ENCODE results near the gene UBAC1. TPM values are rescaled to one million over a fixed set of nuclear protein-coding genes. Genes with fewer than 3 reads are reported as not detected.

The UBAC1 gene
- total RNA-seq, 1 experiment from 2014 or later: 55.6 TPM

DNA sequence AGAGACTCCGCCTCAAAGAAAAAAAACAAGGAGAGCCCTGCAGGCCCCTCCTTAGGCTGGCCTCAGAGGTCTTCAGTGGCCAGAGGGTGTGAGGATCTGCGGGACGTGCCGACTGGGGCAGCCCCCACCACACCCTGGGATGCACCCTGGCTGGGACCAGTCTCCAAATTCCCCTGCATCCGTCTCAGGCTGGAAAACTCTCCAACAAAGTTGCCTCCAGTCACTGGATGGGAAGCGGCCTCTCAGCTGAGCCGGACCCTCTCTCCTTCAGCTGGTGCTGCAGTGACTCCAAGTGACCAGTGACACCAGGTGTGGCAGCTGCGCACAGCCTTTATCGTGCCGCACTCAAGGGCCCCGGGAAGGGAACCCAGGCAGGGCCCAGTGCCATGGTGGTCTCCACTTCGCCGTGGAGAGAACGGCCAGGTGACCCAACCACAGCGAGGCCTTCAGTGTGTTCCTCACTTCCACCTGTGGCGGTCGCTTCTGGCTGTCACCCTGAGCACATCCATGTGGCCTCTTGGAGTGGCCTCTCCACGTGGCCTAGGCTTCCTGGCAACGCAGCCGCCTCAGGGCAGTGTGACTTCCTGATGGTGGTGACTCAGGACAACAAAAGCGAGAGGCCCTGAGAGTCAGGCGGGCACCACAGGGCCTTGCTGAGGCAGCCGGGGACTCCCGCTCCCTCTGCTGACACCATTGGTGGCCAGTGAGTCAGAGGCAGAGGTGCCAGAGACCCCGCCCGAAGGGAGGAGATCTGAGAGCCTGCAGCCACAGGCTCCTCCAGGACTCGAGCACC, 34.6 kb downstream of the UBAC1 start (continued):
- TF ChIP-seq, protein P1, sequence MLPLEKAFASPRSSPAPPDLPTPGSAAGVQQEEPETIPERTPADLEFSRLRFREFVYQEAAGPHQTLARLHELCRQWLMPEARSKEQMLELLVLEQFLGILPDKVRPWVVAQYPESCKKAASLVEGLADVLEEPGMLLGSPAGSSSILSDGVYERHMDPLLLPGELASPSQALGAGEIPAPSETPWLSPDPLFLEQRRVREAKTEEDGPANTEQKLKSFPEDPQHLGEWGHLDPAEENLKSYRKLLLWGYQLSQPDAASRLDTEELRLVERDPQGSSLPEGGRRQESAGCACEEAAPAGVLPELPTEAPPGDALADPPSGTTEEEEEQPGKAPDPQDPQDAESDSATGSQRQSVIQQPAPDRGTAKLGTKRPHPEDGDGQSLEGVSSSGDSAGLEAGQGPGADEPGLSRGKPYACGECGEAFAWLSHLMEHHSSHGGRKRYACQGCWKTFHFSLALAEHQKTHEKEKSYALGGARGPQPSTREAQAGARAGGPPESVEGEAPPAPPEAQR (CRISPR knock-in tag; IDR thresholded peaks at IDR 0.05): no peak
- TF ChIP-seq ZNF671 (CRISPR knock-in tag; IDR thresholded peaks at IDR 0.05) (no peak), TEAD1 (CRISPR knock-in tag; IDR thresholded peaks at IDR 0.05) (no peak), ZNF423 (CRISPR knock-in tag; IDR thresholded peaks at IDR 0.05) (no peak), ZNF232 (CRISPR knock-in tag; IDR thresholded peaks at IDR 0.05) (no peak), JAZF1 (CRISPR knock-in tag; IDR thresholded peaks at IDR 0.05) (no peak), SP1 (CRISPR knock-in tag; conservative IDR thresholded peaks at IDR 0.05) (no peak), JUN (CRISPR knock-in tag; IDR thresholded peaks at IDR 0.05) (no peak)
- TF ChIP-seq, protein P2, sequence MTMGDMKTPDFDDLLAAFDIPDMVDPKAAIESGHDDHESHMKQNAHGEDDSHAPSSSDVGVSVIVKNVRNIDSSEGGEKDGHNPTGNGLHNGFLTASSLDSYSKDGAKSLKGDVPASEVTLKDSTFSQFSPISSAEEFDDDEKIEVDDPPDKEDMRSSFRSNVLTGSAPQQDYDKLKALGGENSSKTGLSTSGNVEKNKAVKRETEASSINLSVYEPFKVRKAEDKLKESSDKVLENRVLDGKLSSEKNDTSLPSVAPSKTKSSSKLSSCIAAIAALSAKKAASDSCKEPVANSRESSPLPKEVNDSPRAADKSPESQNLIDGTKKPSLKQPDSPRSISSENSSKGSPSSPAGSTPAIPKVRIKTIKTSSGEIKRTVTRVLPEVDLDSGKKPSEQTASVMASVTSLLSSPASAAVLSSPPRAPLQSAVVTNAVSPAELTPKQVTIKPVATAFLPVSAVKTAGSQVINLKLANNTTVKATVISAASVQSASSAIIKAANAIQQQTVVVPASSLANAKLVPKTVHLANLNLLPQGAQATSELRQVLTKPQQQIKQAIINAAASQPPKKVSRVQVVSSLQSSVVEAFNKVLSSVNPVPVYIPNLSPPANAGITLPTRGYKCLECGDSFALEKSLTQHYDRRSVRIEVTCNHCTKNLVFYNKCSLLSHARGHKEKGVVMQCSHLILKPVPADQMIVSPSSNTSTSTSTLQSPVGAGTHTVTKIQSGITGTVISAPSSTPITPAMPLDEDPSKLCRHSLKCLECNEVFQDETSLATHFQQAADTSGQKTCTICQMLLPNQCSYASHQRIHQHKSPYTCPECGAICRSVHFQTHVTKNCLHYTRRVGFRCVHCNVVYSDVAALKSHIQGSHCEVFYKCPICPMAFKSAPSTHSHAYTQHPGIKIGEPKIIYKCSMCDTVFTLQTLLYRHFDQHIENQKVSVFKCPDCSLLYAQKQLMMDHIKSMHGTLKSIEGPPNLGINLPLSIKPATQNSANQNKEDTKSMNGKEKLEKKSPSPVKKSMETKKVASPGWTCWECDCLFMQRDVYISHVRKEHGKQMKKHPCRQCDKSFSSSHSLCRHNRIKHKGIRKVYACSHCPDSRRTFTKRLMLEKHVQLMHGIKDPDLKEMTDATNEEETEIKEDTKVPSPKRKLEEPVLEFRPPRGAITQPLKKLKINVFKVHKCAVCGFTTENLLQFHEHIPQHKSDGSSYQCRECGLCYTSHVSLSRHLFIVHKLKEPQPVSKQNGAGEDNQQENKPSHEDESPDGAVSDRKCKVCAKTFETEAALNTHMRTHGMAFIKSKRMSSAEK (CRISPR knock-in tag; IDR thresholded peaks at IDR 0.05; ENCODE audit: borderline replicate concordance): no peak
- TF ChIP-seq, protein P3, sequence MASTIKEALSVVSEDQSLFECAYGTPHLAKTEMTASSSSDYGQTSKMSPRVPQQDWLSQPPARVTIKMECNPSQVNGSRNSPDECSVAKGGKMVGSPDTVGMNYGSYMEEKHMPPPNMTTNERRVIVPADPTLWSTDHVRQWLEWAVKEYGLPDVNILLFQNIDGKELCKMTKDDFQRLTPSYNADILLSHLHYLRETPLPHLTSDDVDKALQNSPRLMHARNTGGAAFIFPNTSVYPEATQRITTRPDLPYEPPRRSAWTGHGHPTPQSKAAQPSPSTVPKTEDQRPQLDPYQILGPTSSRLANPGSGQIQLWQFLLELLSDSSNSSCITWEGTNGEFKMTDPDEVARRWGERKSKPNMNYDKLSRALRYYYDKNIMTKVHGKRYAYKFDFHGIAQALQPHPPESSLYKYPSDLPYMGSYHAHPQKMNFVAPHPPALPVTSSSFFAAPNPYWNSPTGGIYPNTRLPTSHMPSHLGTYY (CRISPR knock-in tag; IDR thresholded peaks at IDR 0.05): no peak

DNA sequence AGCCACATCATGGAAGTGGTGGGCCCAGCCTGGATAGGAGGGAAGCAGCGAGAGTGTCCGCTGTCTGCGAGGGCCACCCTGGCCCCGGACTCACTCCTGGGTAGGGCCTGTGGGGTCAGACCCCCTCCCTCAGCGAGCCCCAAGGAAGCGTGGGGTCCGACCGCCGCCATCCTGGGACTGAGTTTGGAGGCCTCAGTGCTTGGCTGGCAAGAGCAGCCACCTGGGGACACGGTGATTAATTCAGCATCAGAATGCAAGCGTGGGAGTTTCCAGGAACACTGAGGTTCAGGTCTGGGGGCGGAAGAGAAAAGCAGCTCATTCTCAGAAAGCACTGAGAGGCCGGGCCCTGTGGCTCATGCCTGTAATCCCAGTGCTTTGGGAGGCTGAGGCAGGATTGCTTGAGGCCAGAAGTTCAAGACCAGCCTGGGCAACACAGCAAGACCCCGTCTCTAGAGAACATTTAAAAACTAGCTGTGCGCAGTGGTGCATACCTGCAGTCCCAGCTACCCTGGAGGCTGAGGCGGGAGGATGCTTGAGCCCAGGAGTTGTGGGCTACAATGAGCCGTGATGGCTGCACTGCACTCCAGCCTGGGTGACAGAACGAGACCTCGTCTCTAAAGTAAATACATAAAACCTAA, 35.6 kb downstream of the UBAC1 start:
- Mint-ChIP-seq H3K36me3 (peaks cover 10% of the 10 kb centered on the region), H3K27me3 (ENCODE audit: low read depth) (no peaks in the 10 kb centered on the region), H3K4me3 (no peak overlapping the region), H3K27ac (0 out of 2 replicates have a peak overlapping the region, but pooled peaks have one; percentile 55), H3K9me3 (no peaks in the 10 kb centered on the region), H3K4me1 (no peaks in the 10 kb centered on the region; the same call in 1 of the 2 replicates)
- TF ChIP-seq ZNF121 (CRISPR knock-in tag; IDR thresholded peaks at IDR 0.05): peak; percentile 79
- TF ChIP-seq EMX1 (CRISPR knock-in tag; IDR thresholded peaks at IDR 0.05): no peak
- TF ChIP-seq, protein P4, sequence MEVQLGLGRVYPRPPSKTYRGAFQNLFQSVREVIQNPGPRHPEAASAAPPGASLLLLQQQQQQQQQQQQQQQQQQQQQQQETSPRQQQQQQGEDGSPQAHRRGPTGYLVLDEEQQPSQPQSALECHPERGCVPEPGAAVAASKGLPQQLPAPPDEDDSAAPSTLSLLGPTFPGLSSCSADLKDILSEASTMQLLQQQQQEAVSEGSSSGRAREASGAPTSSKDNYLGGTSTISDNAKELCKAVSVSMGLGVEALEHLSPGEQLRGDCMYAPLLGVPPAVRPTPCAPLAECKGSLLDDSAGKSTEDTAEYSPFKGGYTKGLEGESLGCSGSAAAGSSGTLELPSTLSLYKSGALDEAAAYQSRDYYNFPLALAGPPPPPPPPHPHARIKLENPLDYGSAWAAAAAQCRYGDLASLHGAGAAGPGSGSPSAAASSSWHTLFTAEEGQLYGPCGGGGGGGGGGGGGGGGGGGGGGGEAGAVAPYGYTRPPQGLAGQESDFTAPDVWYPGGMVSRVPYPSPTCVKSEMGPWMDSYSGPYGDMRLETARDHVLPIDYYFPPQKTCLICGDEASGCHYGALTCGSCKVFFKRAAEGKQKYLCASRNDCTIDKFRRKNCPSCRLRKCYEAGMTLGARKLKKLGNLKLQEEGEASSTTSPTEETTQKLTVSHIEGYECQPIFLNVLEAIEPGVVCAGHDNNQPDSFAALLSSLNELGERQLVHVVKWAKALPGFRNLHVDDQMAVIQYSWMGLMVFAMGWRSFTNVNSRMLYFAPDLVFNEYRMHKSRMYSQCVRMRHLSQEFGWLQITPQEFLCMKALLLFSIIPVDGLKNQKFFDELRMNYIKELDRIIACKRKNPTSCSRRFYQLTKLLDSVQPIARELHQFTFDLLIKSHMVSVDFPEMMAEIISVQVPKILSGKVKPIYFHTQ (CRISPR knock-in tag; IDR thresholded peaks at IDR 0.05): no peak
- no peak for DNase-seq (ENCODE audit: low spot score)
- CTCF ChIA-PET: no interaction called here
- POLR2A ChIA-PET: no interaction called here
- no peak for ATAC-seq

Data from WTC11 (cell line).